K562 (cell line): ENCODE measurements around the gene SYNGR4. TPM values are rescaled to one million over a fixed set of nuclear protein-coding genes. Genes with fewer than 3 reads are reported as not detected.

ENCODE experiments used
- CEBPZ ChIP-seq: fragments of 150-350 bp; IDR thresholded peaks from 2 replicates; pipeline ENCODE4 v1.6.1; 2014; ENCODE audit warnings: low read depth, mild to moderate bottlenecking, low read length, borderline replicate concordance
- CREB1 ChIP-seq, 2 experiments: sonication (generic) in 1 of 2; formaldehyde crosslinking in 1 of 2; IDR thresholded peaks; 2 replicates each; pipeline versions ENCODE4 v1.6.1 to v1.8.0; 2012 to 2022; ENCODE audit warnings: inconsistent platforms in 1 of 2, mild to moderate bottlenecking in 1 of 2, missing genetic modification reagents in 1 of 2, moderate library complexity in 1 of 2
- ETV1 ChIP-seq: fragments of 450-650 bp; conservative IDR thresholded peaks from 2 replicates; pipeline ENCODE4 v1.6.1; 2016; ENCODE audit warnings: missing genetic modification characterization, control low read depth, low read depth, missing compliant biosample characterization
- GABPB1 ChIP-seq: sonication (generic); formaldehyde crosslinking; IDR thresholded peaks from 2 replicates; pipeline ENCODE4 v1.8.0; 2022; ENCODE audit warnings: mild to moderate bottlenecking, missing genetic modification reagents
- GTF2F1 ChIP-seq: IDR thresholded peaks from 2 replicates; pipeline ENCODE4 v1.6.1; 2011; ENCODE audit warnings: low read depth, low read length, improper control_type of control experiment
- HNRNPH1 ChIP-seq: fragments of 200-400 bp; formaldehyde crosslinking; optimal IDR thresholded peaks from 2 replicates; pipeline ENCODE3; 2017; ENCODE audit warnings: low read depth, mild to moderate bottlenecking, low read length, moderate library complexity
- IRF1 ChIP-seq: sonication (generic); formaldehyde crosslinking; IDR thresholded peaks from 2 replicates; pipeline ENCODE4 v1.8.0; 2022; ENCODE audit warnings: missing genetic modification reagents, mild to moderate bottlenecking, borderline replicate concordance
- KAT8 ChIP-seq: fragments of 450-650 bp; IDR thresholded peaks from 2 replicates; pipeline ENCODE4 v1.6.1; 2016; ENCODE audit warnings: low read depth, mild to moderate bottlenecking
- ZC3H11A ChIP-seq: IDR thresholded peaks from 2 replicates; pipeline ENCODE4 v1.6.1; 2012; ENCODE audit warnings: low read depth, low read length, improper control_type of control experiment
- ZNF165 ChIP-seq: fragments of 250-450 bp; sonication (Bioruptor Pico); IDR thresholded peaks from 2 replicates; pipeline ENCODE4 v1.4.0; 2020; ENCODE audit warnings: borderline replicate concordance
- ZNF175 ChIP-seq: fragments of 200-800 bp; sonication (Bioruptor generic); IDR thresholded peaks from 2 replicates; pipeline ENCODE4 v1.6.1; 2016; ENCODE audit warnings: low read depth, mild to moderate bottlenecking, missing genetic modification characterization, missing compliant biosample characterization
- ZNF318 ChIP-seq, 2 experiments: fragments of 450-650 bp; IDR thresholded peaks; 2 replicates each; pipeline ENCODE4 v1.6.1; 2016; ENCODE audit warnings: mild to moderate bottlenecking in 2 of 2, borderline replicate concordance in 1 of 2, low read depth in 1 of 2, moderate library complexity in 1 of 2
- ZNF764 ChIP-seq: fragments of 250-450 bp; sonication (Bioruptor Pico); IDR thresholded peaks from 2 replicates; pipeline ENCODE4 v1.4.0; 2020; ENCODE audit warnings: low read depth, mild to moderate bottlenecking, moderate library complexity
- ZNF77 ChIP-seq: fragments of 250-450 bp; sonication (Bioruptor Pico); IDR thresholded peaks from 2 replicates; pipeline ENCODE4 v1.5.0; 2020
- polyA plus RNA-seq, 8 experiments: library from polyadenylated mRNA; depleted of rRNA in 4 of 8; stranded (reverse) in 5 of 8; unstranded in 3 of 8; fragments of >200 nt; fragmentation: Nextera tagmentation in 2 of 8; fragmentation: Illumina TruSeq in 1 of 8; extraction: Ambion mirVana in 2 of 8; extraction: Trizol in 1 of 8; gene quantifications; 2 replicates each; pipeline versions ENCODE4 v1.2.1 to v1.2.3, GENCODE V29; 2011 to 2014; ENCODE audit warnings: inconsistent platforms in 1 of 8, missing spikeins in 1 of 8
- total RNA-seq, 7 experiments: library from RNA; depleted of rRNA in 6 of 7; stranded (reverse); fragments of >200 nt in 6 of 7; fragmentation: Illumina TruSeq in 2 of 7; extraction: Trizol in 2 of 7; gene quantifications; 2 replicates each; pipeline versions ENCODE4 v1.2.1 to v1.2.3, GENCODE V29; 2011 to 2021; ENCODE audit warnings: low replicate concordance in 1 of 7

Gene SYNGR4
- total and polyA plus RNA-seq, 9 of the 15 experiments (the other 6 are each of a cell fraction or from before 2014, with no cell fraction given), result 0.07 to 0.14 TPM; not detected in 7

GRCh38 chr19:48363810-48364597, at the start of gene SYNGR4, which contains the start of gene TMEM143 (continued):
- TF ChIP-seq GTF2F1 (no peak), ZNF318 (IDR thresholded peaks at IDR 0.05; ENCODE audit: borderline replicate concordance in 1 of 2, low read depth in 1 of 2) (no peak), KAT8 (no peak), HNRNPH1 (no peak), ZNF175 (CRISPR knock-in tag) (no peak), ZNF764 (no peak), ZC3H11A (no peak), ETV1 (tag) (no peak), CEBPZ (no peak), CREB1 (IDR thresholded peaks at IDR 0.05) (peak; percentile 70), CREB1 (CRISPR knock-in tag; IDR thresholded peaks at IDR 0.05) (peak; percentile 88), GABPB1 (CRISPR knock-in tag) (peak; percentile 74; the same call in 1 of the 2 replicates), ZNF165 (CRISPR knock-in tag) (no peak), IRF1 (CRISPR knock-in tag) (no peak), ZNF77 (no peak)
